ENCODE measurements around the gene LENEP. TPM values are rescaled to one million over a fixed set of nuclear protein-coding genes. Genes with fewer than 3 reads are reported as not detected.

LENEP gene
- total RNA-seq, 1 donor from 2014 or later = not detected

DNA sequence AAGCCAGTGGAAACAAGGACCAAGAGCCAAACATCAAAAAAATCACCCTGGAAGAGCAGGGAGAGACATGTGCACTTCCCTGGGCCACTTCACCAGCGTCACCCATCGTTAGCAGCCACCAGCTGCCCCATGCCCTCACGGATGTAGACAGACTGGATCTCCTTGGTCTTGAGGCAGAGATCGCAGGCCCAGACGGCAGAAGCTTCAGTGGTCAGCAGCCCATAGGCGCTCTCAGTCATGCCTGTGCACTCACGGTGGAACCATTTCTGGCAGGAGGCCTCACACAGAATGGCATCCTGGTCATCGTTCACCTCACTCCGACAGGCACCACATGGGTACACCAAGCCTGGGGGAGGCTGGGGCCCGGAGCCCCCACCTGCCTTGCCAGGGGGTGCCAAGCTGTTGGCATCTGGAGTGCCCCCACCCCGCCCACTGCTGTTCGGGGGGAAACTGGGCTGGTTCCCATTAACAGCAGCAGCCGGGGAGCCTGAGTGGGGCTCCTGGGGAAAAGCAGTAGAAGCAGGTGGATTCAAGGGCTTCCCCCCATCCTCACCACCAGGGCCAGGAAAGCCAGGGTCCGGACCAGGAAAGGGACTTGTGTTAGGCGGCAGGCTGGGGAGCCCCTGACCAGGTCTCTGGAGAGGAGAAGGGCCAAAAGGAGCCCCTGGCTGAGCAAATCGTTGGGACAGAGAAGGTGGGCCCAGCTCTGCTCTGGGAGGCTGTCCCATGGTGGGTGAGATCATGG is 34.5 kb upstream of the LENEP start:
- no peak overlapping the region for H3K27ac Mint-ChIP-seq

DNA sequence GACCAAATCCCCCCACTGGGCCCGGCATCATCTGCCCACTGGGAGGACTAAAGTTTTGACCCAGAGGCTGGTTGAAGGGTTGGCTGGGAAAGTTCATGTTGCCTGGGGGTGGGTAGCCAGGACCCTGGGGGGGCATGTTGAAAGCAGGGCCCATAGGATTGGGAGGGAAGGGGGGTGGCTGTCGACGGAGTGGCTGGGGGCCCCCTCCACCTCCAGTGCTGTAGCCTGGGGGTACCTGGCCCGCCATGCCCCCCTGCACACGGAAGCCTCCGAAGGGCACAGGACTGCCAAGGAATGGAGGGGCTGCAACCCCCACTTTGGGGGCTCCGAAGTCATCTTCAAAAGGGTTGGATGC is 34.0 kb upstream of the LENEP start:
- H3K27ac Mint-ChIP-seq = no peak overlapping the region
- H3K27me3 Mint-ChIP-seq (ENCODE audit: insufficient read depth, low read depth) = peaks cover 15% of the 10 kb centered on the region
- peaks cover 68% of the 10 kb centered on the region for H3K4me1 Mint-ChIP-seq
- H3K27ac ChIP-seq = no peak overlapping the region
- no peak overlapping the region for H2AFZ ChIP-seq (replicated peaks)
- no peak overlapping the region for H3K9ac ChIP-seq
- peaks cover 47% of the 10 kb centered on the region for H3K4me1 ChIP-seq
- H3K9me3 Mint-ChIP-seq = no peaks in the 10 kb centered on the region
- H3K9me3 ChIP-seq (ENCODE audit: low read depth) = no peaks in the 10 kb centered on the region
- no peak for DNase-seq (ENCODE audit: low spot score)
- H3K4me3 Mint-ChIP-seq = peak overlapping the region; percentile 53
- H3K4me2 ChIP-seq = no peak overlapping the region
- H3K36me3 Mint-ChIP-seq = peaks cover 10% of the 10 kb centered on the region
- peaks cover 70% of the 10 kb centered on the region for H3F3A ChIP-seq (ENCODE audit: low read depth)
- TF ChIP-seq, protein P1, sequence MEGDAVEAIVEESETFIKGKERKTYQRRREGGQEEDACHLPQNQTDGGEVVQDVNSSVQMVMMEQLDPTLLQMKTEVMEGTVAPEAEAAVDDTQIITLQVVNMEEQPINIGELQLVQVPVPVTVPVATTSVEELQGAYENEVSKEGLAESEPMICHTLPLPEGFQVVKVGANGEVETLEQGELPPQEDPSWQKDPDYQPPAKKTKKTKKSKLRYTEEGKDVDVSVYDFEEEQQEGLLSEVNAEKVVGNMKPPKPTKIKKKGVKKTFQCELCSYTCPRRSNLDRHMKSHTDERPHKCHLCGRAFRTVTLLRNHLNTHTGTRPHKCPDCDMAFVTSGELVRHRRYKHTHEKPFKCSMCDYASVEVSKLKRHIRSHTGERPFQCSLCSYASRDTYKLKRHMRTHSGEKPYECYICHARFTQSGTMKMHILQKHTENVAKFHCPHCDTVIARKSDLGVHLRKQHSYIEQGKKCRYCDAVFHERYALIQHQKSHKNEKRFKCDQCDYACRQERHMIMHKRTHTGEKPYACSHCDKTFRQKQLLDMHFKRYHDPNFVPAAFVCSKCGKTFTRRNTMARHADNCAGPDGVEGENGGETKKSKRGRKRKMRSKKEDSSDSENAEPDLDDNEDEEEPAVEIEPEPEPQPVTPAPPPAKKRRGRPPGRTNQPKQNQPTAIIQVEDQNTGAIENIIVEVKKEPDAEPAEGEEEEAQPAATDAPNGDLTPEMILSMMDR (IDR thresholded peaks at IDR 0.05) = no peak
- TF ChIP-seq EZH2phosphoT487 (IDR thresholded peaks at IDR 0.05) = no peak
- TF ChIP-seq EZH2 (IDR thresholded peaks at IDR 0.05) = no peak
- no peaks in the 10 kb centered on the region for H3K36me3 ChIP-seq
- peaks cover 55% of the 10 kb centered on the region for H3K79me2 ChIP-seq (ENCODE audit: low read depth)
- H4K20me1 ChIP-seq (ENCODE audit: low read depth) = peaks cover 19% of the 10 kb centered on the region
- H3K27me3 ChIP-seq = no peaks in the 10 kb centered on the region
- H3K4me3 ChIP-seq = no peak overlapping the region

More for the DNA sequence above, 34.5 kb upstream of the LENEP start:
- Histone ChIP-seq H3K9me3 (ENCODE audit: low read depth) (no peaks in the 10 kb centered on the region), H3K4me2 (no peak overlapping the region), H3K27me3 (no peaks in the 10 kb centered on the region), H2AFZ (replicated peaks) (no peak overlapping the region), H3K4me1 (peaks cover 53% of the 10 kb centered on the region), H4K20me1 (ENCODE audit: low read depth) (peaks cover 25% of the 10 kb centered on the region), H3F3A (ENCODE audit: low read depth) (peaks cover 73% of the 10 kb centered on the region), H3K36me3 (no peaks in the 10 kb centered on the region), H3K79me2 (ENCODE audit: low read depth) (peaks cover 61% of the 10 kb centered on the region), H3K9ac (no peak overlapping the region), H3K4me3 (no peak overlapping the region), H3K27ac (no peak overlapping the region)
- H3K4me1 Mint-ChIP-seq = peaks cover 71% of the 10 kb centered on the region
- H3K4me3 Mint-ChIP-seq = peak overlapping the region; percentile 69
- H3K9me3 Mint-ChIP-seq = no peaks in the 10 kb centered on the region
- no peak for DNase-seq (ENCODE audit: low spot score)
- TF ChIP-seq EZH2phosphoT487 (IDR thresholded peaks at IDR 0.05) (no peak), EZH2 (IDR thresholded peaks at IDR 0.05) (no peak)
- TF ChIP-seq, protein P1 (IDR thresholded peaks at IDR 0.05) = no peak
- H3K27me3 Mint-ChIP-seq (ENCODE audit: insufficient read depth, low read depth) = peaks cover 15% of the 10 kb centered on the region
- peaks cover 8% of the 10 kb centered on the region for H3K36me3 Mint-ChIP-seq

DNA sequence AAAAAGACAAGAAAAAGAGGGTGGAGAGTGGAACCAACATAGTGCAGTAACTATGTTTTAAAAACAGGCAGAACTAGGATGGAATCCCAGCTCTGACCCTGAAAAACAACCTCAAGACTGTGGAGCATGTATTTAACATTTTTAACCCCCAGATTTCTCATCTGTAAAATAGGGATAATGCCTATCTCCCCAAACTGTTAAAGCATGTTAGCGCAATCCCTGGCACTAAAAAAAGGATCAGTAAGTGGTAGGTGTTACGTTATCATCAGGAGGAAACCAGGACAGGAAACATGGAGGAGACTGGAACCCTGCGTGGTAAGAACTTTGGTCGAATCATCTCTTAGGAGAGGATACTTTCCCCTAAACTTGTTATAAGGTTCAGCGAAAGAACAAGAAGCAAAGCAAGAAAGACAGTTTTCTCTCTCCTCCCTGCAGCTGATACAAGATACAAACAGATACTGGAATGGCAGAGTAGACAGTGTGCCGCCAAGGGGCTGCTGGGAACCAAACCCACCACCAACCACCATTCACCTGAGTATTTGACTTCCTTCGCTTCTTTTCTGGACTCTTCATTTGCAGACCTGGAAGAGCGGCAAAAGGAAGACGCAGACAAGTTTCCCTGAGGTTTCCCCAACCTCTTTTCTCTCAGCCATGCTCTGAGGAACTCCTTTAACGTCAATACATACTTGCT is 32.8 kb upstream of the LENEP start:
- peaks cover 56% of the 10 kb centered on the region for H3K4me1 Mint-ChIP-seq
- Histone ChIP-seq H3K79me2 (ENCODE audit: low read depth) (peaks cover 46% of the 10 kb centered on the region), H3K4me3 (peak overlapping the region; percentile 86), H3K36me3 (no peaks in the 10 kb centered on the region), H3K9me3 (ENCODE audit: low read depth) (no peaks in the 10 kb centered on the region), H3K27ac (no peak overlapping the region), H3K4me1 (peaks cover 38% of the 10 kb centered on the region), H3K4me2 (peak overlapping the region; percentile 96), H4K20me1 (ENCODE audit: low read depth) (peaks cover 10% of the 10 kb centered on the region), H3K9ac (peak overlapping the region; percentile 86), H3F3A (ENCODE audit: low read depth) (peaks cover 58% of the 10 kb centered on the region), H2AFZ (replicated peaks) (no peak overlapping the region), H3K27me3 (no peaks in the 10 kb centered on the region)
- DNase-seq (ENCODE audit: low spot score) = no peak
- peaks cover 13% of the 10 kb centered on the region for H3K36me3 Mint-ChIP-seq
- peaks cover 15% of the 10 kb centered on the region for H3K27me3 Mint-ChIP-seq (ENCODE audit: insufficient read depth, low read depth)
- H3K9me3 Mint-ChIP-seq = no peaks in the 10 kb centered on the region
- H3K4me3 Mint-ChIP-seq = peak overlapping the region; percentile 99
- TF ChIP-seq, protein P1 (IDR thresholded peaks at IDR 0.05) = no peak
- peak overlapping the region; percentile 94 for H3K27ac Mint-ChIP-seq

Measured in neural progenitor cell (in vitro differentiated cells).